CD4-positive, alpha-beta memory T cell (primary cell): ENCODE data around the gene ZNF639. TPM values are rescaled to one million over a fixed set of nuclear protein-coding genes. Genes with fewer than 3 reads are reported as not detected.

ENCODE experiments used
- CTCF ChIA-PET: fragments of 350-600 bp; sonication (Branson Sonifier 250); formaldehyde crosslinking; loops from one replicate; lab custom pipeline; 2021; ENCODE audit warnings: inconsistent platforms; ENCODE audit not compliant: partially characterized antibody; lab: Charles Lee
- POLR2A ChIA-PET: fragments of 350-600 bp; sonication (Branson Sonifier 250); formaldehyde crosslinking; loops from one replicate; lab custom pipeline; 2021; ENCODE audit not compliant: partially characterized antibody; lab: Charles Lee
- DNase-seq, 5 donors: peaks; one replicate each; pipeline versions ENCODE4 v3.0.0 to v3.0.0-alpha.2; 2020 to 2022; ENCODE audit warnings: mixed read lengths in 1 of 5
- H3K27ac ChIP-seq: one replicate; pipeline ENCODE4 v1.7.0; 2013; ENCODE audit warnings: low read depth, low read length
- H3K27me3 ChIP-seq: 2 replicates; pipeline ENCODE4 v1.7.0; 2013; ENCODE audit warnings: mild to moderate bottlenecking, low read length, moderate library complexity; ENCODE audit not compliant: insufficient read depth
- H3K36me3 ChIP-seq: 2 replicates; pipeline ENCODE4 v1.7.0; 2013; ENCODE audit warnings: mild to moderate bottlenecking, low read length, moderate library complexity; ENCODE audit not compliant: insufficient read depth
- H3K4me1 ChIP-seq: 2 replicates; pipeline ENCODE4 v1.7.0; 2013; ENCODE audit warnings: mild to moderate bottlenecking, low read length, moderate library complexity; ENCODE audit not compliant: insufficient read depth
- H3K4me3 ChIP-seq, 2 donors: one replicate each; pipeline ENCODE4 v1.7.0; 2013; ENCODE audit warnings: low read length in 2 of 2, mild to moderate bottlenecking in 1 of 2
- H3K9me3 ChIP-seq, 2 donors: one replicate each; pipeline ENCODE4 v1.7.0; 2013; ENCODE audit warnings: low read length in 2 of 2, control low read depth in 1 of 2; ENCODE audit not compliant: control insufficient read depth in 1 of 2
- H3K27ac Mint-ChIP-seq, 7 donors: one replicate each; pipeline ENCODE4 v1.8.0; 2020 to 2021; ENCODE audit warnings: mixed read lengths in 7 of 7, mild to moderate bottlenecking in 6 of 7, inconsistent platforms in 3 of 7, moderate library complexity in 3 of 7
- H3K27me3 Mint-ChIP-seq, 2 donors: one replicate each; pipeline ENCODE4 v1.8.0; 2020 to 2021; ENCODE audit warnings: mixed read lengths in 2 of 2
- H3K36me3 Mint-ChIP-seq, 2 donors: one replicate each; pipeline ENCODE4 v1.8.0; 2020 to 2021; ENCODE audit warnings: mixed read lengths in 2 of 2, inconsistent platforms in 1 of 2, mild to moderate bottlenecking in 1 of 2
- H3K4me1 Mint-ChIP-seq, 4 donors: one replicate each; pipeline ENCODE4 v1.8.0; 2020 to 2021; ENCODE audit warnings: mixed read lengths in 4 of 4, mild to moderate bottlenecking in 1 of 4
- H3K4me3 Mint-ChIP-seq, 8 donors: one replicate each; pipeline ENCODE4 v1.8.0; 2020 to 2021; ENCODE audit warnings: mixed read lengths in 8 of 8, mild to moderate bottlenecking in 7 of 8, moderate library complexity in 6 of 8, inconsistent platforms in 3 of 8
- H3K9me3 Mint-ChIP-seq, 8 donors: one replicate each; pipeline ENCODE4 v1.8.0; 2020 to 2021; ENCODE audit warnings: mixed read lengths in 8 of 8, mild to moderate bottlenecking in 5 of 8, inconsistent platforms in 3 of 8, moderate library complexity in 1 of 8
- intact Hi-C: fragments of 100-400 bp; cut with micrococcal nuclease; formaldehyde crosslinking; loops from one replicate; pipeline ENCODE4 v1.15.1; 2023
- polyA plus RNA-seq, 2 donors: library from polyadenylated mRNA; unstranded; fragments of 300-500 nt; fragmentation: Illumina TruSeq; gene quantifications; one replicate each; pipeline ENCODE4 v1.2.3, GENCODE V29; 2021
- total RNA-seq, 2 experiments: library from RNA; stranded (reverse); gene quantifications; one replicate each; pipeline ENCODE4 v1.2.3, GENCODE V29; 2021

Gene ZNF639
- total and polyA plus RNA-seq, 4 experiments from 2014 or later, result 43.2 to 70.1 (median 50.4) TPM

DNA sequence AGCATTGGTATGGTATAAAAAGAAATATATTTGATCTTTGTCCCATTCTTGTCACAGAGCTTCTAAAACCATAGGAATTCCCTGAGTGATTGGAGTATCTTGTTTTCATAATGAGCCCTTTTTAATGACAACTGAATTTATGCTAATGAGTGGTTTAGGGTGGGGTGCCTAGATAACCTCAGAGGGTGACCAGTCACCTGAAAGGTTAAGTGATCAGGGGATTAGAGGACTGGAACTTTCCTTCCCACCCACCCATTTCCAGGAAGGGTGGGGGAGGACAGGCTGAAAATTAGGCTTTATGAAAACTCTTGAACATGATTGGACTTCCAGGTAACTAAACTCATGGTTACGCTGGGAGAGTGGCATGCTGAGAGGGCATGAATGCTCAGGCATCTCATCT, 33.2 kb downstream of the ZNF639 start:
- H3K4me3 ChIP-seq, result no peak overlapping the region
- Mint-ChIP-seq H3K4me3 (no peak overlapping the region), H3K36me3 (peaks cover 63 to 74% of the 10 kb centered on the region in 2 donors), H3K9me3 (no peaks in the 10 kb centered on the region), H3K4me1 (peaks cover 19 to 34% (median 26%) of the 10 kb centered on the region in 4 donors), H3K27ac (peak overlapping the region in 3 of 7 donors; percentile 46 to 75 (median 47)), H3K27me3 (no peaks in the 10 kb centered on the region)
- H3K4me1 ChIP-seq, result no peaks in the 10 kb centered on the region
- H3K9me3 ChIP-seq, result no peaks in the 10 kb centered on the region
- no peak overlapping the region for H3K27ac ChIP-seq
- POLR2A ChIA-PET, result no interaction called here
- no peak for DNase-seq
- peaks cover 50% of the 10 kb centered on the region for H3K36me3 ChIP-seq
- intact Hi-C loops, result no loop called here
- CTCF ChIA-PET, result no interaction called here
- no peaks in the 10 kb centered on the region for H3K27me3 ChIP-seq

DNA sequence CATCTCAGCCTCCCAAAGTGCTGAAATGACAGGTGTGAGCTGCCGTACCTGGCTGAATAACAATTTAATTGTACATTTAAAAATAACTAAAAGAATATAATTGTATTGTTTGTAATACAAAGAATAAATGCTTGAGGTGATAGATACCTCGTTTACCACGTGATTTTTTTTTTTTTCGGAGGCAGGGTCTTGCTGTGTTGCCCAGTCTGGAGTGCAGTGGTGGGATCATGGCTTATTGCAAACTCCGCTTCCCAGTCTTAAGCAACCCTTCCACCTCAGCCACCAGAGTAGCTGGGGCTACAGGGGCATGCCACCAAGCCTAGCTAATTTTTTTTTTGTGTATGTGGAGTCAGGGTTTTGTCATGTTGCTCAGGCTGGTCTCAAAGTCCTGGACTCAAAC, 40.5 kb downstream of the ZNF639 start:
- Mint-ChIP-seq H3K27me3 (no peaks in the 10 kb centered on the region), H3K27ac (no peak overlapping the region), H3K4me3 (no peak overlapping the region), H3K9me3 (no peaks in the 10 kb centered on the region), H3K36me3 (peaks cover 37 to 56% of the 10 kb centered on the region in 2 donors), H3K4me1 (no peaks in the 10 kb centered on the region)
- intact Hi-C loops, result no loop called here
- Histone ChIP-seq H3K36me3 (peaks cover 31% of the 10 kb centered on the region), H3K27me3 (no peaks in the 10 kb centered on the region), H3K9me3 (no peaks in the 10 kb centered on the region), H3K27ac (no peak overlapping the region), H3K4me1 (no peaks in the 10 kb centered on the region), H3K4me3 (no peak overlapping the region)
- POLR2A ChIA-PET, result no interaction called here
- no peak for DNase-seq
- CTCF ChIA-PET, result no interaction called here

- intact Hi-C loops, result no loop called here
- CTCF ChIA-PET, result interaction anchor here (0.7 to 1.2 kb wide), 2 partner anchors 9 to 18 kb away, joined by 3 read pairs; no protein-coding TSS in a partner anchor
- POLR2A ChIA-PET, result no interaction called here
- H3K36me3 Mint-ChIP-seq, result peaks cover 27 to 46% of the 10 kb centered on the region in 2 donors
- H3K27ac Mint-ChIP-seq, result no peak overlapping the region
- H3K4me3 Mint-ChIP-seq, result no peak overlapping the region
- H3K9me3 ChIP-seq, result no peaks in the 10 kb centered on the region
- H3K36me3 ChIP-seq, result peaks cover 26% of the 10 kb centered on the region
- no peaks in the 10 kb centered on the region for H3K4me1 ChIP-seq
- no peaks in the 10 kb centered on the region for H3K9me3 Mint-ChIP-seq
- no peaks in the 10 kb centered on the region for H3K27me3 ChIP-seq
- no peaks in the 10 kb centered on the region for H3K4me1 Mint-ChIP-seq
- no peaks in the 10 kb centered on the region for H3K27me3 Mint-ChIP-seq
- no peak for DNase-seq
- no peak overlapping the region for H3K27ac ChIP-seq
- no peak overlapping the region for H3K4me3 ChIP-seq
These were observed 46.8 kb downstream of the ZNF639 start for GRCh38 chr3:179369621-179370020.

- Mint-ChIP-seq H3K4me3 (no peak overlapping the region), H3K27me3 (no peaks in the 10 kb centered on the region), H3K36me3 (peaks cover 37 to 55% of the 10 kb centered on the region in 2 donors), H3K27ac (no peak overlapping the region), H3K9me3 (no peaks in the 10 kb centered on the region), H3K4me1 (no peaks in the 10 kb centered on the region)
- Histone ChIP-seq H3K9me3 (no peaks in the 10 kb centered on the region), H3K4me1 (no peaks in the 10 kb centered on the region), H3K27ac (no peak overlapping the region), H3K4me3 (no peak overlapping the region), H3K27me3 (no peaks in the 10 kb centered on the region), H3K36me3 (peaks cover 29% of the 10 kb centered on the region)
- ChIA-PET CTCF (no interaction called here), POLR2A (no interaction called here)
- intact Hi-C loops, result no loop called here
- no peak for DNase-seq
These were observed 51.1 kb downstream of the ZNF639 start for GRCh38 chr3:179373938-179374337.

GRCh38 chr3:179375091-179375999, 52.5 kb downstream of the ZNF639 start:
- CTCF ChIA-PET, result no interaction called here

GRCh38 chr3:179376474-179376873, 53.6 kb downstream of the ZNF639 start:
- Mint-ChIP-seq H3K4me3 (no peak overlapping the region), H3K4me1 (no peaks in the 10 kb centered on the region), H3K27ac (no peak overlapping the region), H3K27me3 (no peaks in the 10 kb centered on the region), H3K36me3 (peaks cover 44 to 62% of the 10 kb centered on the region in 2 donors), H3K9me3 (no peaks in the 10 kb centered on the region)
- intact Hi-C loops, result no loop called here
- no peak for DNase-seq
- Histone ChIP-seq H3K36me3 (peaks cover 31% of the 10 kb centered on the region), H3K9me3 (no peaks in the 10 kb centered on the region), H3K27me3 (no peaks in the 10 kb centered on the region), H3K4me3 (no peak overlapping the region), H3K4me1 (no peaks in the 10 kb centered on the region), H3K27ac (no peak overlapping the region)
- CTCF ChIA-PET, result interaction anchor here (1.2 kb wide), 1 partner anchor 19 kb away, joined by 4 read pairs; no protein-coding TSS in a partner anchor
- POLR2A ChIA-PET, result no interaction called here

More at GRCh38 chr3:179375091-179375999, 52.5 kb downstream of the ZNF639 start:
- H3K4me1 Mint-ChIP-seq, result no peaks in the 10 kb centered on the region
- no peaks in the 10 kb centered on the region for H3K9me3 Mint-ChIP-seq
- Histone ChIP-seq H3K27me3 (no peaks in the 10 kb centered on the region), H3K9me3 (no peaks in the 10 kb centered on the region), H3K4me3 (no peak overlapping the region), H3K27ac (no peak overlapping the region), H3K4me1 (no peaks in the 10 kb centered on the region), H3K36me3 (peaks cover 33% of the 10 kb centered on the region)
- intact Hi-C loops, result no loop called here
- no peak overlapping the region for H3K27ac Mint-ChIP-seq
- H3K27me3 Mint-ChIP-seq, result no peaks in the 10 kb centered on the region
- H3K4me3 Mint-ChIP-seq, result no peak overlapping the region
- POLR2A ChIA-PET, result no interaction called here
- H3K36me3 Mint-ChIP-seq, result peaks cover 42 to 63% of the 10 kb centered on the region in 2 donors
- no peak for DNase-seq
